OCI-LY7 (cell line): ENCODE data around the gene ABCA10. TPM values are rescaled to one million over a fixed set of nuclear protein-coding genes. Genes with fewer than 3 reads are reported as not detected.

Source experiments
- BruUV-seq: library from RNA; stranded (reverse); fragments of 400-500 nt; replicated peaks from 2 replicates; lab custom pipeline; 2021; lab: Mats Ljungman, UMichigan
- CTCF ChIA-PET: fragments of 300-600 bp; sonication (Branson Sonifier 250); formaldehyde crosslinking; loops from one replicate; lab custom pipeline; 2022; ENCODE audit warnings: antibody characterized with exemption; ENCODE audit not compliant: unreplicated experiment; lab: Charles Lee
- POLR2A ChIA-PET: fragments of 300-600 bp; sonication (Branson Sonifier 250); formaldehyde crosslinking; loops from one replicate; lab custom pipeline; 2022; ENCODE audit warnings: antibody characterized with exemption; lab: Charles Lee
- DNase-seq: peaks from one replicate; pipeline ENCODE4 v3.0.0-alpha.2; 2015; ENCODE audit warnings: low spot score
- H2AFZ ChIP-seq: fragments of 200-600 bp; sonication (generic), shearing (Covaris generic); 2 replicates; pipeline ENCODE4 v1.6.1; 2014; ENCODE audit warnings: mild to moderate bottlenecking, antibody characterized with exemption, low read length, moderate library complexity
- H3K27ac ChIP-seq: fragments of 200-600 bp; sonication (generic); 2 replicates; pipeline ENCODE4 v1.5.1; 2014; ENCODE audit warnings: mixed run types, low read depth, mild to moderate bottlenecking, moderate library complexity, low read length, inconsistent platforms; ENCODE audit not compliant: poor library complexity, severe bottlenecking
- H3K36me3 ChIP-seq: fragments of 200-600 bp; sonication (generic); 2 replicates; pipeline ENCODE4 v1.6.1; 2014; ENCODE audit warnings: mild to moderate bottlenecking, antibody characterized with exemption, low read length, moderate library complexity, mixed read lengths; ENCODE audit not compliant: insufficient read depth
- H3K4me1 ChIP-seq: fragments of 200-600 bp; sonication (generic); 2 replicates; pipeline ENCODE4 v1.5.1; 2014; ENCODE audit warnings: mild to moderate bottlenecking, low read length; ENCODE audit not compliant: insufficient read depth, poor library complexity, severe bottlenecking
- H3K4me2 ChIP-seq: fragments of 200-600 bp; sonication (generic); 2 replicates; pipeline ENCODE4 v1.6.1; 2014; ENCODE audit warnings: mild to moderate bottlenecking, low read length
- H3K4me3 ChIP-seq: fragments of 200-600 bp; sonication (generic); 2 replicates; pipeline ENCODE4 v1.5.1; 2014; ENCODE audit warnings: mild to moderate bottlenecking, low read depth, low read length; ENCODE audit not compliant: poor library complexity, severe bottlenecking
- H3K79me2 ChIP-seq: fragments of 200-600 bp; sonication (generic); 2 replicates; pipeline ENCODE4 v1.6.1; 2016; ENCODE audit warnings: low read depth, mild to moderate bottlenecking, low read length, moderate library complexity, mixed read lengths; ENCODE audit not compliant: insufficient read depth
- H3K9me2 ChIP-seq: fragments of 200-600 bp; sonication (generic); 2 replicates; pipeline ENCODE4 v1.6.1; 2016; ENCODE audit warnings: mild to moderate bottlenecking, low read length, mixed read lengths; ENCODE audit not compliant: insufficient read depth
- H3K9me3 ChIP-seq: fragments of 200-600 bp; sonication (generic); 2 replicates; pipeline ENCODE4 v1.6.1; 2014; ENCODE audit warnings: mild to moderate bottlenecking, mixed run types, low read length, mixed read lengths
- H4K20me1 ChIP-seq: fragments of 200-600 bp; sonication (generic); 2 replicates; pipeline ENCODE4 v1.6.1; 2014; ENCODE audit warnings: mild to moderate bottlenecking, antibody characterized with exemption, low read length, moderate library complexity, mixed read lengths; ENCODE audit not compliant: insufficient read depth
- EZH2phosphoT487 ChIP-seq: fragments of 200-600 bp; sonication (generic); IDR thresholded peaks from 2 replicates; pipeline ENCODE4 v1.6.1; 2018; ENCODE audit warnings: low read depth, borderline replicate concordance, mild to moderate bottlenecking, mixed run types, antibody characterized with exemption, low read length, moderate library complexity, mixed read lengths
- intact Hi-C: fragments of 100-400 bp; cut with micrococcal nuclease; formaldehyde crosslinking; loops from one replicate; pipeline ENCODE4 v1.10.0; 2022; ENCODE audit not compliant: unreplicated experiment
- total RNA-seq, 2 experiments: library from RNA; depleted of rRNA in 1 of 2; stranded (reverse); fragments of >200 nt in 1 of 2; shearing (Covaris generic) in 1 of 2; gene quantifications; 2 replicates each; pipeline ENCODE4 v1.2.3, GENCODE V29; 2014 to 2022
- TF ChIP-seq, protein P1 (sequence below): fragments of 200-600 bp; sonication (generic); conservative IDR thresholded peaks from 2 replicates; pipeline ENCODE4 v1.5.1; 2014; ENCODE audit warnings: mild to moderate bottlenecking, antibody characterized with exemption, low read length, moderate library complexity, mixed read lengths

The ABCA10 gene
- total RNA-seq, 2 experiments from 2014 or later: 0.13 TPM; not detected in 1

DNA sequence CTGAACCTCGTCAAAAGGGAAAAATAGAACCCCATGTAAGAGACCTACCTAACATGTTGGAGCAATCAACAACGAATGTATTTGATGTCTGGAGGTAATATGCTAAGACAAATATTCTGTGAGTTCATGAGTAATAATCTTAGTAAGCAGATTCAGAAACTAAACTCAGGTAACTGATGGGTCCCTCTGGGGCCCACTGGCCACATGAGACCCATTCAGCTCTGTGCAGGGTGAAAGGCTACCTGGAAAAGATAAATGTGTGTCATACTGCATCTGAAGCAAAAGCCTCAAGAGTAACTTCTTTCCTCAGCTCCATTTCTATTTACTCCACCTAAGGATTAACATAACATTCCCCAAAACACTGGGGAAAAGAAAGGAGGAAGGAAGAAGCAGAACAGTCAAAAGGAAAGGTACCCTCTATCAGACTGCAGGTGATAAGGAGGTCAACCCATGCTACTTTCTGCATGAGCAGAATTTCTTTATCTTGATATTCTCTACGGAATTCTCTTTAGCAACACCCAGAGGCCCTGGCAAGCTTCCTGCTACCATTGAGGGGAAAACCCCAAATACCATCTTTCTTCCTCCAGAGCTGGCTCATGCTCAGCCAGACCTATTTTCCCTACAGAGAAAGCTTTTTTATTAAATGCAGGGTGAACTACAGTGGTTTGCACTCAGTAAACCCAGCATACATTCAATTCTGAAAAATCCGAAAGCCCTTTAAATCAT is 49.2 kb downstream of the ABCA10 start:
- TF ChIP-seq EZH2phosphoT487: no peak
- TF ChIP-seq, protein P1, sequence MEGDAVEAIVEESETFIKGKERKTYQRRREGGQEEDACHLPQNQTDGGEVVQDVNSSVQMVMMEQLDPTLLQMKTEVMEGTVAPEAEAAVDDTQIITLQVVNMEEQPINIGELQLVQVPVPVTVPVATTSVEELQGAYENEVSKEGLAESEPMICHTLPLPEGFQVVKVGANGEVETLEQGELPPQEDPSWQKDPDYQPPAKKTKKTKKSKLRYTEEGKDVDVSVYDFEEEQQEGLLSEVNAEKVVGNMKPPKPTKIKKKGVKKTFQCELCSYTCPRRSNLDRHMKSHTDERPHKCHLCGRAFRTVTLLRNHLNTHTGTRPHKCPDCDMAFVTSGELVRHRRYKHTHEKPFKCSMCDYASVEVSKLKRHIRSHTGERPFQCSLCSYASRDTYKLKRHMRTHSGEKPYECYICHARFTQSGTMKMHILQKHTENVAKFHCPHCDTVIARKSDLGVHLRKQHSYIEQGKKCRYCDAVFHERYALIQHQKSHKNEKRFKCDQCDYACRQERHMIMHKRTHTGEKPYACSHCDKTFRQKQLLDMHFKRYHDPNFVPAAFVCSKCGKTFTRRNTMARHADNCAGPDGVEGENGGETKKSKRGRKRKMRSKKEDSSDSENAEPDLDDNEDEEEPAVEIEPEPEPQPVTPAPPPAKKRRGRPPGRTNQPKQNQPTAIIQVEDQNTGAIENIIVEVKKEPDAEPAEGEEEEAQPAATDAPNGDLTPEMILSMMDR: no peak
- H2AFZ ChIP-seq: peak overlapping the region; percentile 1; the same call in 1 of the 2 replicates
- BruUV-seq: no TSS peak
- intact Hi-C loops: no loop called here
- ChIA-PET POLR2A (interaction anchor here (0.6 kb wide), 3 partner anchors 39 to 326 kb away, joined by 3 to 6 read pairs (median 4); no protein-coding TSS in a partner anchor), CTCF (no interaction called here)
- H3K4me3 ChIP-seq: no peak overlapping the region
- H3K79me2 ChIP-seq: no peaks in the 10 kb centered on the region
- no peaks in the 10 kb centered on the region for H3K4me1 ChIP-seq
- H3K9me2 ChIP-seq: no peaks in the 10 kb centered on the region
- no peak for DNase-seq
- no peaks in the 10 kb centered on the region for H4K20me1 ChIP-seq
- no peaks in the 10 kb centered on the region for H3K36me3 ChIP-seq
- no peaks in the 10 kb centered on the region for H3K9me3 ChIP-seq
- H3K4me2 ChIP-seq: no peak overlapping the region
- no peak overlapping the region for H3K27ac ChIP-seq

DNA sequence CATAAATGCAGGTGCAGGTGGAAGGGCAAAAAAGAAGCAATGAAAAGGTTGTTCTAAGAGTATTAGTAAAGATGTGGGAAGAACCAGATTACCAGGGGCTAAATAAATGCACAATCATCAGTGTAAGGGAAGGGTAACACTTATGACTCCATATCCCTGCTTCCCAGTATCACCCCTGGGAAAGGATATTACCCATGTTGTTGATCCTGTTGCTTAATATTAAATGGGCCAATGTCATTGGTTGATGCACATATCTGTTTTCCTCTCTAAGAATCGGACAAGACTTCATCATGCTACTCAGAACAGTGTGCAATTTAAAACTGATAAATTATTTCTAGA is 52.2 kb downstream of the ABCA10 start:
- TF ChIP-seq EZH2phosphoT487: no peak
- TF ChIP-seq, protein P1: no peak
- BruUV-seq: no TSS peak
- no peak for DNase-seq
- H3K9me3 ChIP-seq: no peaks in the 10 kb centered on the region
- H2AFZ ChIP-seq: no peak overlapping the region
- H3K9me2 ChIP-seq: no peaks in the 10 kb centered on the region
- ChIA-PET CTCF (no interaction called here), POLR2A (interaction anchor here (0.5 to 1.0 kb wide), 5 partner anchors 12 to 1192 kb away, joined by 3 to 5 read pairs (median 3); no protein-coding TSS in a partner anchor)
- no peaks in the 10 kb centered on the region for H3K79me2 ChIP-seq
- H3K4me2 ChIP-seq: no peak overlapping the region
- no peak overlapping the region for H3K4me3 ChIP-seq
- no peaks in the 10 kb centered on the region for H3K36me3 ChIP-seq
- H4K20me1 ChIP-seq: no peaks in the 10 kb centered on the region
- H3K27ac ChIP-seq: no peak overlapping the region
- intact Hi-C loops: no loop called here
- H3K4me1 ChIP-seq: no peaks in the 10 kb centered on the region
